Adrenal gland (tissue), 5 donors: Measurements from ENCODE around the gene ZNF611.

Experiments used
- POLR2A ChIP-seq, 2 donors: fragments of 450-650 bp; IDR thresholded peaks; one replicate each; pipeline ENCODE4 v1.6.1; 2017; ENCODE audit warnings: antibody characterized with exemption in 2 of 2, mild to moderate bottlenecking in 2 of 2, moderate library complexity in 1 of 2
- TF ChIP-seq, protein P1 (sequence below), 6 experiments: fragments of 450-650 bp in 4 of 6; fragments of 200-600 bp in 2 of 6; sonication (generic) in 1 of 6; IDR thresholded peaks; 1 replicate in 5 of 6; 2 replicates in 1 of 6; pipeline versions ENCODE4 v1.5.1 to v1.8.0; 2016 to 2021; ENCODE audit warnings: antibody characterized with exemption in 6 of 6, mild to moderate bottlenecking in 2 of 6, moderate library complexity in 1 of 6
- donor health status: DM: no; HTN: no; CAD: no.

DNA sequence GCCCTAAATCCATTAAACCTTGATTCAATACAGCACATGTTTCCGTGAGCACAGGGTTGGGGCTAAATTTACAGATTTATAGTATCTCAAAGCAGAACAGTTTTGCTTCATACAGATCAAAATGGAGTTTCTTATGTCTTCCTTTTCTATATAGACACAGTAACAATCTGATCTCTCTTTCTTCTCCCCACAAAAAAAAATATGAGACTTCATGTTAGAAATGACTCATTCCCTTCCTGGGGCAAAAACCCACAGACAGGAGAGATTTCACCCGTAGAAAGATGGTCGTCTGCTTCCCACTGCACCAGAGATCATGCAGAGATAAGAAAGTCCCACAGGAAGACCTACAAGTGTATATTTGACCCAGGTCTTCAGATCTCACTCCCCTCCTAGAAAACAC, 7.7 kb upstream of the ZNF611 start:
- TF ChIP-seq, protein P1, sequence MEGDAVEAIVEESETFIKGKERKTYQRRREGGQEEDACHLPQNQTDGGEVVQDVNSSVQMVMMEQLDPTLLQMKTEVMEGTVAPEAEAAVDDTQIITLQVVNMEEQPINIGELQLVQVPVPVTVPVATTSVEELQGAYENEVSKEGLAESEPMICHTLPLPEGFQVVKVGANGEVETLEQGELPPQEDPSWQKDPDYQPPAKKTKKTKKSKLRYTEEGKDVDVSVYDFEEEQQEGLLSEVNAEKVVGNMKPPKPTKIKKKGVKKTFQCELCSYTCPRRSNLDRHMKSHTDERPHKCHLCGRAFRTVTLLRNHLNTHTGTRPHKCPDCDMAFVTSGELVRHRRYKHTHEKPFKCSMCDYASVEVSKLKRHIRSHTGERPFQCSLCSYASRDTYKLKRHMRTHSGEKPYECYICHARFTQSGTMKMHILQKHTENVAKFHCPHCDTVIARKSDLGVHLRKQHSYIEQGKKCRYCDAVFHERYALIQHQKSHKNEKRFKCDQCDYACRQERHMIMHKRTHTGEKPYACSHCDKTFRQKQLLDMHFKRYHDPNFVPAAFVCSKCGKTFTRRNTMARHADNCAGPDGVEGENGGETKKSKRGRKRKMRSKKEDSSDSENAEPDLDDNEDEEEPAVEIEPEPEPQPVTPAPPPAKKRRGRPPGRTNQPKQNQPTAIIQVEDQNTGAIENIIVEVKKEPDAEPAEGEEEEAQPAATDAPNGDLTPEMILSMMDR (IDR thresholded peaks at IDR 0.05): no peak
- no peak for TF ChIP-seq POLR2A (IDR thresholded peaks at IDR 0.05)
